Measurements from ENCODE around the gene CAMK1D.

Gene CAMK1D

DNA sequence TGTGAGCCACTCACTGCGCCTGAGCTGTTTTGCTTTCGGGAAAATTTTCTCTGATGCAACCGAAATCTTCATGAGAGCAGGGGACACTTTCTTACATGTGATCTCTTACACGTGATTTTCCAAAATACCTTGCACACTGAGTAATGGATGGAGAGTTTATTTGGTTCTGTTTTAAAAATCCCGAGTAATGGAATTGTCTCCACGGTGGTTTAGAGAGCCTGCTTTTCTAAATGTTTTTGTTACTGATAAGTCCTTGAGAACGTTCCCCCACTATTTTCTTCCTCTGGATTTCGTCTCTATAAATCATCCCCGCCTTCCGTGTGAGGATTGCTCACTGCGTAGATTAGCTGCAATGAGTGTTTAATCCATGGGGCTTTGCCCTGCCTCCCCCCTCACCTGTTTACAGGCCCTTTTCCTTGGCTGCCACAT, 25.7 kb downstream of the CAMK1D start:
- DNase-seq (ENCODE audit: low spot score), result no peak

DNA sequence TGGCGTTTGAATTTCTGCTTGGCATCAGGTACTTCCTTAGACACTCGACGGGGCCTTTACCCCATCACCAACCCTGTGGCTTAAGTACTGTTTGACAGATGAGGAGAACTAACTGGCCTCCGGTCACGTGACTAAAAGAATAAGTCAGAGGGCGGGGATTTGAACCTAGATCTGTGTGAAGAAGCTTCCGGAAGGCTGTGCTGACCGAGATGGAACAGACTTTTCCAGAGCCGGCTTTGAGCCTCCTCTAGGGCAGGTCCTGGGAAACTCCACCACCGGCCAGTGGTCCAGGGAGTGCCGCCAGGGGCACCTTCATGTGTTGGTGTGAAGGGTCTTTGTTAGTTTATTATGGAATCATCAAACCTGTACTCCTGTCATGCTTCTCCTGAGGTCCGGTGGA, 26.9 kb downstream of the CAMK1D start:
- DNase-seq (ENCODE audit: low spot score), result no peak

DNA sequence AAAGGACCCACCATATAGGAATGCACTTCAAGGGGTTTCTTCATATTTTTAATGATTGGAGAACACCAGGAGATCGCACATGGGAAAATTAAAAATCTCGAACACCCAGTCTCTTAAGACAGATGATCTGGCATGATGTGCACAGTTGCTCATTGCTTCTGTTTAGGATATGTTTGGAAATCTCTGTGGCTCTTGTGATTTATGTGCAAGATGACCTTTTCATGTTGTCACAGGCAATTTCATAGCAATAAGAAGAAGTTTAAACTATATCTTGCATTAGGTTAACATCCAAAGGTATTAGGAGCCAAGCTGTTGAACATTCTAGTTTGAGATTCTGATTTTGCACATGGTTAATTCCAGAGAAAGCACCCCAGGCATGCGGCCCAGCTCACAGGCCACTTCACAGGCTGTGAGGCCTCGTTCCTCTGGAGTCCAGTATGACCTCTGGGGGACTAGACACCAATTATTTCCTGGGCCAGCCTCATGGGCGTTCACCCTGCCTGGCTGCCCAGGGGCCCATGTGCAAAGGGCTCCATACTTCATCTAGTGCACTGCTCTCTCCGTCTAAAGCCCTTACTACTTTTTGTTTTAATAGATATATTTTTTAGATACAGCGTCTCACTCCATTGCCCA, 28.4 kb downstream of the CAMK1D start:
- no peak for DNase-seq (ENCODE audit: low spot score)

DNA sequence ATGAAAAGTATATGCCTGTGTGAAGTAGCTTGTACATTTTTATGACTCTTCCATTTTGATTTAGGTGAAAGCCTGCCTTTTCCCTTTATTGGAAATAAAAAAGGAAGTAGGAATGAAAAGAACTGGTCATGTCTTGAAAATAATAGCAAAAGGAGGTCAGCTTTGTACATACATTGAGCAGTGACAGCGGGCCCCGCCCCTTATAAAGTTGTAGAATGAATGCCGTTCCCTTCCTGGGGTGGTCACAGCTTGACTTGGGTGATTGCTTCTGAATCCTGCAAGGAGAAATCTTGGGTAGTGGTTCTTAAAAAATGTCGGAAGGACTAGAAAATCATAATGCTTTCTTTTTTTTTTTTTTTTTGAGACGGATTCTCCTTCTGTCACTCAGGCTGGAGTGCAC, 31.7 kb downstream of the CAMK1D start:
- DNase-seq (ENCODE audit: low spot score), result no peak

DNA sequence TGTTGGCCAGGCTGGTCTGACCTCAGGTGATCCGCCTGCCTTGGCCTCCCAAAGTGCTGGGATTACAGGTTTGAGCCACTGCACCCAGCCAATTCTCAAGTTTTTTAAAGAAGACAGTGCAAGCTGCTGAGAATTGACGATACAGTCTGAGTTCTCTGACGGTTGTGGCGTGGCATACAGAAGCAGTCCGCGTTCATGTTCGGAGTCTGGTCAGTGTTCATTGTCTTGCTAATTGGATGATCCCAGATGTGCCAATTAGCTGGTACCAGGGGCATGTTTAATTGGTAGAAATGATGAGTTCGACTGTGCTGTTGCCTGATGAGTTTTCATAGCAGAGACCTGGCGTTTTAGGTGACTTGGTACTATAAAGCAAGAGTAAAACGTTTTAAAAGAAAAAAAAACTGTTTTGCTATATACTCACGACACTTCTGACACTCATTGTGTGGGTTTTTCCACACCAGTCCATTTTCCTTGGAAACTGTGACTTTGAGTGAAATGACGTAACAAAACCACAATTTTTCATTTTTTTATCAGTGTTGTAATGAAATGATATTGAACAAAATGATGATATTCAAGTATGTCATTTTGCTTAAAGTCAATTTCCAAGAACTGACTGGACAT, 32.3 kb downstream of the CAMK1D start:
- no peak for DNase-seq (ENCODE audit: low spot score)

DNA sequence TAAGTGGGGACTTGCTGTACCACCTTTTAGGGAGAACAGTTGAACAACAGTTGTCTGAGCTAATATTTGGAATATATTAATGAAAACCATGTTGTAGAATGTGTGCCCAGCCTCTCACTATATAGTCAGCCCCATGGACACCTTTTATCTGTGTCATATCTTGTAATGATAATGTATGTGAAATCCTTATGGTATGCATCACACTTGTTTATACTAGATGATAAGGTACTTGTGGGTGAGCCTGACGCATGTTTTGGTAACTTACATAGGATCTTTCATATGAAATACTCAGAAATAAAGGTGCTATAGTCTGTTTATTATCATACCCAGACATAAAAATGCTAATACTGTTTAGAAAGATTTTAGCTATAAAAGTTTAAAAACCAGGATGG, 32.8 kb downstream of the CAMK1D start:
- no peak for DNase-seq (ENCODE audit: low spot score)

DNA sequence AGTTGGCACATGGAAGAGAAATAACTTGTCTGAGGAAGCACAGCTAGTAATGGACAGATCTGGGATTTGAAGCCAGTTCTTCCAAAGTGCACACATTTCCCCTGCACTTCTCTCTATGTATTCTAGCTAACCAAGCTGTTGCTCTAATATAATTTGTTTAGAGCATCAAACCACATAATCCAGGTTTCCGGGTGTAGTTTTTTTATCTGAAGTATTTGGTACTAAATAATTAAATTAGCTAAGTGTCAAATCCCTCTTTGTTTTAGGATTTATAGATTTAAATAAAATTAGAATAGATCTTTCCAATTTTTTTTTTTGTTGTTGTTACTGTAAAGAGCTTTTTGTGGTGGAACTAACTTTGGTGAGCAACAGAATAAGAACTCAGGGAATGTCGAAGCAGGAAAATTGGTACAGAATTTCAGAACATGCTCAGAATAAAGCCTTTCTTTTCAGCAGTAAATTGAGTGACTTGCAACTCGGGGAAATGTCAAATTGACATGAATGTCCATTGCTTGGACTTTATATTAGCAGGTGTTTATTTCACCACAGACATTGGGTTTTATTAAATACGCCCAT, 33.7 kb downstream of the CAMK1D start:
- DNase-seq (ENCODE audit: low spot score), result no peak

DNA sequence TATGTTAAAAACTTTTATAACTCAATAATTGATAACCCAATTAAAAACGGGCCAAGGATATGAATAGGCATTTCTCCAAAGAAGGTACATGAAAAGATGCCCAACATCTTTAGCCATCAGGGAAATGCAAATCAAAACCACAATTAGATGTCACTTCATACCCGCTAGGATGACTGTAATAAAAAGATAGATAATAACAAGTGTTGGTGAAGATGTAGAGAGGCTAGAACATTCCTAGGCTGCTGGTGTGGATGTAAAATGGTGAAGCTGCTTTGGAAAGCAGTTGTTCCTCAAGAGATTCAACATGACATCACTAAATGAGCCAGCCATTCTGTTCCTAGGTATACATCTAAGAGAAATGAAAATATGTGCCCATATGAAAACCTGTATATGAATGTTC, 35.6 kb downstream of the CAMK1D start:
- DNase-seq (ENCODE audit: low spot score), result no peak

DNA sequence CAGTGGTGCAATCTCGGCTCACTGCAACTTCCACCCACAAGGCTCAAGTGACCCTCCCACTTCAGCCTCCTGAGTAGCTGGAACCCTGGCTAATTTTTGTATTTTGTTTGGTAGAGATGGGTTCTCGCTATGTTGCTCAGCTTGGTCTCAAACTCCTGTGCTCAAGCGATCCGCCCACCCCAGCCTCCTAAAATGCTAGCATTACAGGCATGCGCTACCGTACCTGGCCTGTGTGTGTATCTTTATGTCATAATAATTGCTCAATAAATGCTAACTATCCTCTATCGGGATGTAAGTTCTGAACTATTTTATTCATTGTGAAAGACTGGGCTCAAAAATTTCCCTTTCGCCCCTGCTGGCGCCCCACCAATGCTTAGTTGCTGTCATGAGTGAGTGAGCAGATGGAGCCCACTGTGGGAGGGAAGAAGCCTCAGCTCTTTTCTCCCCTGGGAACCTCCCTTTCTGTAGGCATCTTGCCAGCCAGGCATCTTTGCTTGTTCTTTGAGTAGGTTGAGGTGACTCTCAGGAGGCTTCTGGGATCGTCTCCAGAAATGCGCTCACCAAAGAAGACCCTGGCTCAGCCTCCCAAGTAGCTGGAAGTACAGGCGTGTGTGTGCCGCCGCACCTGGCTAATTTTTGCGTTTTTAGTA, 38.3 kb downstream of the CAMK1D start:
- no peak for DNase-seq (ENCODE audit: low spot score)

DNA sequence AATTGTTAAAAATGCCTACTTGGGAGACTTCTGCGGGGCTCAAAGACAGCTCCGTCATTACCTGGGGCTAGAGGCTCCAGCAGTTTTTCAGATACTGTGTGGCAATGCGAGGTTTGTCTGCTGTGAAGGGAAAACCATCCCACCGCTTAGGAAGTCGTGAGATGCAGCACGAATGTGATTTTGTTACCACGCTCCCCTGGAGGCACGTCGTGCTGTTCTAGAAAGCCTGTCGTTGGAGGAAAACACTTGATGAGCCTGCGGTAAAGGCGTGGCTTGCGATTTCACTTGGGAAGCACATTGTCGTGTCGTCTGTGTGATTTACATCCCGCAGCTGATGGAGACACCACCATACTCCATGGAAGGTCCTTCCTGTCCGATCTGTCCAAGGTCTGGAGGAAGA, 39.3 kb downstream of the CAMK1D start:
- no peak for DNase-seq (ENCODE audit: low spot score)

DNA sequence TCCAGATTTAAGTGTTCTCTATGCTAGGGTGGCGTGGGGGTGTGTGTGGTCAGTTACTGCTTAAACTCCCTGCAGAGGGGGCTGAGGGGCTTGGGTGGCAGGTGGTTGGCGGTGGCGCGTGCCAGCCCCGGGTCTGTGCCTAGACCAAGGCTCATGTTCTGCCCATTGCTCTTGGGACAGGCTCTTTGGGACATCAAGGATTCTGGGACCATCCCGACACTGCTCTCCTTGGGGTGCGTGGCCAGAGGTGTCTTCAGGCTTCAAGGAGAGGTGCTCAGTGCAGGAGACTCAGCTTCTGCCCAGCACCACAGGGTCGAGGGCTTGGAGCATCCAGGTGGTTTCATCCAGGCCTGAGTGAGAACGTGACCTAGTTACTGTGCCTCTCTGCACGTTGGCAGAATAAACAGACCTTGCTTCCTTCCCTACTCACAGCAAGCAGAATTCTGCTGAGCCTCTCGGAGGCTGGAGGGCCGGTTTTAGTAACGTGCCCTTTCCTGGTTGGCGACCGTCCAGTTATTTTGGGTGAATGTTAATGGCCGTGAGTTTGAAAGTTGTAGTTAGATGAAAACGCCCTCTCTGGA, 39.9 kb downstream of the CAMK1D start:
- no peak for DNase-seq (ENCODE audit: low spot score)

DNA sequence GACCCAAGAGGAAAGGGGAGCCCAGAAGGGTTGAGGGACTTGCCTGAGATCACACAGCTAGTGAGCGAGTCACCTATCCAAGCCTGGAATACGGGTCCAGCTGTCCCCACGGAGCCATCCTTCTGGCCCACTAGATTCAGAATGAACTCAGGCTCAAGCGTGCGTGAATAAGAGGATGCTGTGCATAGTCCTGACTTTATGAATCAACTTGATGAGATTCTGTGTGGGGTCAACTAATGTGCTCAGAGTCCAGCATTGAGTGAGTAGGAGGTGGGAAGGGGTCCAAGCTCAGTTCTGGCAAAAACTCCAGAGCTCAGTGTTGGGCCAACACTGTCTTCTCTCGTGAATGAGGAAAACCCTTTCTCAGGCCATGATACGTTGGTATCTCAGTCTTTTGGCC, 41.4 kb downstream of the CAMK1D start:
- no peak for DNase-seq (ENCODE audit: low spot score)

DNA sequence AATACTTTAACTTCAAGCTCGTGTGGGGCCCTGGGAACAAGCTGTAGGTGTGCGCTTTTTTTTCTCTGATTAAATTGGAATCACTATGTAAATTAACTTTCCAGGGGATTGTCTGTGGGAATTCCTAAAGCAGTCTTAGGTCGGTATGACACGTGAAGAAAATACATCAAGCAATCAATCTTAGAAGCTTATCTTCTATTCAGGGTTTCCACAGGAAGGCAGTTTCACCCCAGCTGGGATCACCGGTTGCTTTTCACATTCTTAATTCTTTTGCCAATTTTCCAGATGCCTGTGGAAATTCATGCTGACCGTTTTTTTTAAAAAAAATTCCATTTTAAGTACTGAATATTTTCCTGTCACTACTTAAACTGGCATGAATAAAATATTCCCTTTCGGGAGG, 41.9 kb downstream of the CAMK1D start:
- no peak for DNase-seq (ENCODE audit: low spot score)

DNA sequence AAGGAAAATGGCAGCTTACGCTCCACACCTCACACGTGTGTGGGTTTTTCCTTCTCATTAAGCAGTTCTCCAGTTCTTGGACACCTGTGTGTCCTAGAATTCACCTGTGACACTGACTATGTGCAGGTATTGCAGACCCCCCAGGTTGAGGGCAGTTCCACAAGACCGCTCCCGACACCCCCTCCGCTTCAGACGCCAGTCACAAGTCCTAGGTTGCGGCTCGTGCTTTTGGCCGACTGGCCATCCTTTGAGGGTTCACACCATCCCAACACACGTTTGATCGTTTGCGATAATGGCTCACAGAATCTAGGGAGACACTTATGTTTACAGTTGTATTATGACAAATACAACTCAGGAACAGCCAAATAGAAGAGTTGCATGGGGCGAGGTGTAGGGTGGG, 44.5 kb downstream of the CAMK1D start:
- DNase-seq (ENCODE audit: low spot score), result no peak

DNA sequence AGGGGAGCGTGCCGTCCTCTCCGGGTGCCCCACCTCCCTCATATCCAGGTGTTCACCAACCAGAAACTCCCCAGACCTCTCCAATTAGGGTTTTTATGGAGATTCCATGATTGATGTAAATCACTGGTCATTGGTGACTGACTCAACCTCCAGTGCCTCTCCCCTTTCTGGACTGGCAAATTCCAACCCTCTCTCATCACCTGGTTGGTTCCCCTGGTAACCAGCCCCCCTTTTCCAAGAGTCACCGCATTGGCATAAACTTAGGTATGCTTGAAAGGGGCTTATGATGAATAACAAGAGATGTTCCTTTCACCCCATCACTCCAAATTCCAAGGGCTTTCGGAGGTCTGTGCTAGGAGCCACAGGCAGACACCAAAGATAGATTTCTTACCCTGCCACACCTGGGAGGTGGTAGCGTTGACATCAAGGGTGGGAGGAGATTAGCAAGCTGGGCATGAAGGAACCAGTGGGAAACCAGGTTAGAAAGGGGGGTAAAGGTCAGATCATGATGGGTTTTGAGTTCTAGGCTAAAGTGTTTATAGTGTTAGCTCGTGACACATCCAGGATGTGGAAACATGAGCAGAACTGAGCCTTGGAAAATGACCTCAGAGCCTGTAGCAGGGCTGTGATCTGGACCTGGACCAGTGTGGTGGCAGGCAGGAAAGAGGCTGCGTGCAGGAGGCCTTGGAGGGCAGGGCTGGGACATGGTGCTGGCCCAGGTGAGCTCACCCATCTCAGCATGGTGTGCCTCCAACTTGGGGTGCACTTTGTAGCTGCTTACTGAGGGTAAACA, 45.1 kb downstream of the CAMK1D start:
- no peak for DNase-seq (ENCODE audit: low spot score)

DNA sequence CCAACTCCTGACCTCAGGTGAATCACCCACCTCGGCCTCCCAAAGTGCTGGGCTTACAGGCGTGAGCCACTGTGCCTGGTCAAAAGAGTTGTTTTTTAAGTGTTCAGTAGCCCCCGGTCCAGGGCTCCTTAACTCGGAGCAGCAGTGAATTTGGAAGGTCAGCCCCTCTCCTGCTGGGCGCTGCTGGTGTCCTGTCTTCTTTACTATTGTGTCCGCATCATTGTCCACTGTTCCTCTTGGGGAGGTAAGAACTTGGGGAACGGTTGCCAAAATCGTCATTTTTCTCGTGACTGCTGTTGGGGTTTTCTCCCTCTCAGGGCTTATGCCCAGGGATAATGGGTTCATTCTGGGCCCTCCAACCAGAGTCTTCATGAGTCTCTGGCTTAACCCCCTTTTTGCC, 46.7 kb downstream of the CAMK1D start:
- no peak for DNase-seq (ENCODE audit: low spot score)

DNA sequence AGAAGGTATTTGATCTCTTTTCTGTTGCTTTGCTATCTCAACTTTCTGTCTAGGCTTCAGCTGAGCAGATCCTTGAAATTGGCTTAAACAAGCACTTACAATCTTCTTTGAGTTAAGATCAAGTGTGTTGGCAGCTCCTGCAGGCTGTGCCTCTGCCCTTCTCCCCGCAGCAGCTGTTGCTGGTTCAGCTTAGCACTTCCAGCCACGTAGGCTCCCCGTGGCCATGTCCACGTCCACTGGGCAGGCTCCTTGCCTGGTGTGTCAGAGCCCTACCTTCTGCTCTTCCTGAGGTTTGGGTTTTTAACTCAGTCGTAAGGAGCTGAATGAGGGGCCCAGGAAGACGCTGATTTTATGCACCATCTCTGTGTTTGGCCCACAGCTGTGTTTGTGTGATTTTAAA, 47.2 kb downstream of the CAMK1D start:
- no peak for DNase-seq (ENCODE audit: low spot score)

DNA sequence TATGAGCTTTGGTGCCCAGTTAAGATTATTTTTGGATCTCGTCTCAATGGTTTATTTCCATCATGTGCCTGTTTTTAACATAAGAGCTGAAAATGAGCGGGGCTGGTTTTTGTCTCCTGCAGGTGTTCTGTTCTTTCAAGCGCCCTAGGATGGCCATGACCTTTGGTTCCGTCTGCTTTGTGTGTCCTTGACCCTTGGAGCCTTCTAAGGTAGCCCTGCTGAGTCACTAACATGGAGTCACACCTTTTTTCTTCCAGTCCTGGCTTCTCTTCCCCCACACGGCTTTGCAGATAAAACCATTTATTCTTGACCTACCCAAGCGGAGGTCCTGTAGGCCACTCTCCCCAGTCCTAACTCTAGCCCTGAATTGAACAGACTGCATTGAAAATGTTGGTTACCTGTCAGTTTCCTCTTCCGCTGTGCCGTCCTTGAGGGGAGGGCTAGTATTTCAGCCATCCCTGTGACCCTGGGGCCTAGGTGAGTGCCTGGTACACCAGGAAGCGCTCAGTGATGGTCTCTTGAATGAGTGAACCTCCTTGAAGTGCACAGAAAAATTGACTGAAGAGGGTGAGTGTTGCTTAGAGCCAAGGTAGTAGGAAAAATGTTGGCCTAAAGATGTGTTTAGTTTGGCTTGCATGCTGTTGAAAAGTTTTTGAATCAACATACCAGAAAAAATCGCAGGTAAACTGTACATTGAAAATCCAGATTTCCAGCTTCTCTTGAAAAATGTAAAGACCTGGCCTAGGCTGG, 48.0 kb downstream of the CAMK1D start:
- DNase-seq (ENCODE audit: low spot score), result no peak

DNA sequence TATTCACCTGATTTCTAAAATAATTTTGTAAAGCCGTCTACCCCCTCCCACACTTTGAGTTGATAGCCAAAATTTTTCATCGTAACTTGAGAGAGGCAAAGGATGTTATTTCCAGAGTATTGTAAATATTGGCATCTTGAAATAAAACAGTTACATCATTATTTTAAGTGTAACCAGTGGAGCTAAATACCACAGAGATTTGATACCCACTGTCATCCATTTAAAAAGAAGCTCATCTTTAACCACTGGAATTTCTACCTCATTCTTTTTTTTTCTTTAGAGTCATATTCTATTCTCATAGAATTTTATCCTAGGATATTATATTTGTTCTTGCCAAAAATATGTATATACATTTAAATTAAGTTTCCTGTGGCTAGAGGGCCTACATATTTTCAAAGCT, 48.6 kb downstream of the CAMK1D start:
- no peak for DNase-seq (ENCODE audit: low spot score)

DNA sequence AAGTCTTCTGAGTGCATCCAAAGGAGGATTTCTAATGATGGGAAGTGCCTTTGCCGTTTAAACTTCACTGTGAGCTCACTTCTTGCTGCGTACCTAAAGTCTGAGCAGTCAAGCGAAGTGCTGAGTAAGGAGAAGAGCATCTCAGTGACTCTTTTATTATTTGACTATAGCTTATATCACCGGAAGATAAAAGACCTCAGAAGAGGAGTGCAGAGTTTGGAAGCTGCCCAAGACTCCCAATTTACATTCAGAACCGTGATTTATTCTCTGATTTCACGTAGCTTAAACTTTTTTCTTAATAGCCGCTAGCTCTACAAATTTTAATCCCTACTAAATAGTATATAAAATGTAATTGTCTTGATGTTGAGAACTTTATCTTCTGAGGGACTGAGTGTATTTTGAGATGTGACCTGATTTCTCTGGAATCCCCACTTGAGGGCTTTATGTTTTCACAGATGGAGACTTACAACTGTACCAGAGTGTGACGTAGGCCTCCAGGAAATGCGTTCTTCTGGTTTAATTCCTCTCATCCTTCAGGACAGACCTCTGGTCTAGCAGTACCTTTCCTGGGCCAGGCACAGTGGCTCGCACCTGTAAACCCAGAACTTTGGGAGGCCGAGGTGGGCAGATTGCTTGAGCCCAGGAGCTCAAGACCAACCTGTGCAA, 51.1 kb downstream of the CAMK1D start:
- DNase-seq (ENCODE audit: low spot score), result no peak

DNA sequence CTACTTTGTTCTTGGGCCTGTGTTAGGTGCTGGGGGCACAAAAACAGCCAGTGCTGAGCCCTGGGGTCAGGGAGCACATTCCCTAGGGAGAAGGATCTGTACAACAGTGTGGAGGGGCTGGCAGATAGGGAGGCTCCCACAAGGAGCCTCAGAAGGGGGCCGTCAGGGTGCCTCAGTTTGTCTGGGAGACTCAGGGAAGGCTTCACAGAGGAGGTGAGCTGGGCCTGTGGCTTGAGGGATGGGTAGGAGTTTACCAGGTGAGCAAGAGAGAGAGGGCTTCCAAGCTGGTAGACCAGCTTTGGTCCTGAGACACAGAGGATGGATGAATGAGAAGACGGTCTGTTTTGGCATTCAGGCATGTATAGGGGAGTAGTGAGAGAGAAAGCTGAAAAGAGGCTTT, 52.1 kb downstream of the CAMK1D start:
- DNase-seq (ENCODE audit: low spot score), result no peak

Measured in hepatic stellate cell (primary cell).